GM13976 (cell line): ENCODE data around the gene OR2L13.

Source experiments
- DNase-seq: peaks from one replicate; pipeline ENCODE4 v3.0.0; 2012; ENCODE audit warnings: low spot score
- in situ Hi-C: fragments of 300-500 bp; cut with MboI; formaldehyde crosslinking; loops from one replicate; pipeline ENCODE4 v1.12.0; 2022; ENCODE audit warnings: low sequenced_read_pairs, mixed read lengths, inconsistent platforms; ENCODE audit not compliant: unreplicated experiment
- TF ChIP-seq, protein P1 (sequence below): IDR thresholded peaks from 2 replicates; pipeline ENCODE4 v1.5.1; 2012; ENCODE audit warnings: borderline replicate concordance, mild to moderate bottlenecking; ENCODE audit not compliant: insufficient read depth; ENCODE audit errors: extremely low read depth, missing control alignments, control extremely low read depth

Gene OR2L13

DNA sequence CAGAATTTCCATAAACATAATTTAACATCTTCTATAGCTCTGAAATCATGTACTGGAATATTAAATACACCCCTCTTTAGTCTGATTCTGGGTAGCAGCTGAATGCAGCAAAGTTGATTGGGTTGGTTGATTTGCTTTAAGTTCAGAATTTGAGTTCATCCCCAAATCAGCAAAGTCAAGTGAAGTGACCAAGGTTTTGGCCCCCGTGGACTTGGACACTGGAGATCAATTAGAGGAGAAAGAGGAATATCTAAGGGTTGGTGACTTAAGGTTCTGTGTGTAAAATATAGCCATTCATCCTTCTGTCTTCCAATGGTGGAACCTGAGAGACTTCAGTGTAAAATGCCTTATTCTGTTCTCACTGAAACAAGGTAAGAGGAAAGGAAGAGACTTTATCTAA is at the start of gene OR2L13:
TSS of gene OR2L13 (plus strand) at position 301 of the 400 bp plus-strand sequence. CDS start 4,192 bp downstream, outside the sequence.
- no peak for DNase-seq
- TF ChIP-seq, protein P1, sequence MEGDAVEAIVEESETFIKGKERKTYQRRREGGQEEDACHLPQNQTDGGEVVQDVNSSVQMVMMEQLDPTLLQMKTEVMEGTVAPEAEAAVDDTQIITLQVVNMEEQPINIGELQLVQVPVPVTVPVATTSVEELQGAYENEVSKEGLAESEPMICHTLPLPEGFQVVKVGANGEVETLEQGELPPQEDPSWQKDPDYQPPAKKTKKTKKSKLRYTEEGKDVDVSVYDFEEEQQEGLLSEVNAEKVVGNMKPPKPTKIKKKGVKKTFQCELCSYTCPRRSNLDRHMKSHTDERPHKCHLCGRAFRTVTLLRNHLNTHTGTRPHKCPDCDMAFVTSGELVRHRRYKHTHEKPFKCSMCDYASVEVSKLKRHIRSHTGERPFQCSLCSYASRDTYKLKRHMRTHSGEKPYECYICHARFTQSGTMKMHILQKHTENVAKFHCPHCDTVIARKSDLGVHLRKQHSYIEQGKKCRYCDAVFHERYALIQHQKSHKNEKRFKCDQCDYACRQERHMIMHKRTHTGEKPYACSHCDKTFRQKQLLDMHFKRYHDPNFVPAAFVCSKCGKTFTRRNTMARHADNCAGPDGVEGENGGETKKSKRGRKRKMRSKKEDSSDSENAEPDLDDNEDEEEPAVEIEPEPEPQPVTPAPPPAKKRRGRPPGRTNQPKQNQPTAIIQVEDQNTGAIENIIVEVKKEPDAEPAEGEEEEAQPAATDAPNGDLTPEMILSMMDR: no peak
- in situ Hi-C loops: no loop called here

- no peak for DNase-seq
- TF ChIP-seq, protein P1: no peak
Observed at GRCh38 chr1:248045209-248045608, 49.8 kb upstream of the OR2L13 start.

DNA sequence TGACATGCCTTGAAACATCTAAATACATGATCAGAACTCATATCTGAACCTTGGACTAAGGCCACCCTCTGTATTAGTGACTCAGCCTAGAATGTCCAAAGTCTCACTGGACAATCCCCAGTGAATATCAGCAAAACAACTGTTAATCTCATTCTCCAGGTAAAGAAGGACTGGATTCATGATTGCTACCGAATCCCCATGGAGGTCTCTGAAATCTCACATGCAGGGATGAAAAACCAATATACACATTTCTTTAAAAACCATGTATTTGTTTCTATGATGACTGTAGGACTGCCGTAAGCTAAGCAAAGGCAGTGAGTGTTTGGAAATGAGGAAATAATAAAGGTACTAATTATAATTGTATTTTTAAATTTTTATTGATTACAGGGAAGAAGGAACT is 48.4 kb upstream of the OR2L13 start, which contains the start of gene OR2L3:
TSS of gene OR2L3 (plus strand) at position 301 of the 400 bp plus-strand sequence. CDS start 13,846 bp downstream, outside the sequence.
- TF ChIP-seq, protein P1: no peak
- in situ Hi-C loops: no loop called here
- no peak for DNase-seq

More at GRCh38 chr1:248045209-248045608, 49.8 kb upstream of the OR2L13 start:
- in situ Hi-C loops: no loop called here

GRCh38 chr1:248047008-248047407 is 48.0 kb upstream of the OR2L13 start:
- TF ChIP-seq, protein P1: no peak
- DNase-seq: no peak
- in situ Hi-C loops: no loop called here

DNA sequence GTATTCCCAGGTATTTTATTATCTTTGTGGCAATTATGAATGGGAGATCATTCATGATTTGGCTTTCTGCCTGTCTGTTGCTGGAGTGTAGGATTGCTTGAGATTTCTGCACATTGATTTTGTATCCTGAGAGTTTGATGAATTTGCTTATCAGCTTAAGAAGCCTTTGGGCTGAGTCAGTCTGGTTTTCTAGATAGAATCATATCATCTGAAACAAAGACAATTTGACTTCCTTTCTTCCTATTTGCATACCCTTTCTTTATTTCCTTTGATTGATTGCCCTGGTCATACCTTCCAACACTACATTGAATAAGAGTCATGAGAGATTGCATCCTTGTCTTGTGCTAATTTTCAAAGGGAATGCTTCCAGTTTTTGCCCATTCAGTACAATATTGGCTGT is 40.3 kb upstream of the OR2L13 start:
- in situ Hi-C loops: no loop called here
- DNase-seq: no peak
- TF ChIP-seq, protein P1: no peak

DNA sequence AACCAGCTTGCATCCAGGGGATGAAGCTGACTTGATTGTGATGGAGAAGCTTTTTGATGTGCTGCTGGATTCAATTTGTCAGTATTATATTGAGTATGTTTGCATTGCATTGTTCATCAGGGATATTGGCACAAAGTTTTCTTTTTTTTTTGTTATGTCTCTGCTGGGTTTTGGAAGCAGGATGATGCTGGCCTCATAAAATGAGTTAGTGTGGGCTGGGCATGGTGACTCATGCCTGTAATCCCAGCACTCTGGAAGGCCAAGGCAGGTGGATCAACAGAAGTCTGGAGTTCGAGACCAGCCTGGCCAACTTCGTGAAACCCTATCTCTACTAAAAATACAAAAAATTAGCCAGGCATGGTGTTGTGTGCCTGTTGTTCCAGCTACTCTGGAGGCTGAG is 39.7 kb upstream of the OR2L13 start:
- DNase-seq: no peak
- TF ChIP-seq, protein P1: no peak
- in situ Hi-C loops: no loop called here
